Activated CD8-positive, alpha-beta memory T cell treated with anti-CD3 and anti-CD28 coated beads, Interleukin-2, amount 10 ng/mL, durations not matched to agents 7 days and 5 days (primary cell): ENCODE measurements around the gene TAS1R1. TPM values are rescaled to one million over a fixed set of nuclear protein-coding genes. Genes with fewer than 3 reads are reported as not detected.
A peak's percentile ranks its signal among the peaks of the same experiment; 100 is the strongest.

ENCODE experiments used
- ATAC-seq: fragments of 150-1000 bp; cut with Tn5 transposase; one replicate; pipeline ENCODE4 v1.10.0; 2021; ENCODE audit warnings: moderate library complexity
- CTCF ChIA-PET: fragments of 350-600 bp; sonication (Branson Sonifier 250); formaldehyde crosslinking; loops from one replicate; lab custom pipeline; 2021; ENCODE audit warnings: antibody characterized with exemption; lab: Charles Lee
- DNase-seq: peaks from one replicate; pipeline ENCODE4 v3.0.0-alpha.2; 2020
- H3K27ac Mint-ChIP-seq: one replicate; pipeline ENCODE4 v1.8.0; 2021; ENCODE audit warnings: mild to moderate bottlenecking, mixed read lengths
- H3K27me3 Mint-ChIP-seq: one replicate; pipeline ENCODE4 v1.8.0; 2021; ENCODE audit warnings: mixed read lengths
- H3K36me3 Mint-ChIP-seq: one replicate; pipeline ENCODE4 v1.8.0; 2021; ENCODE audit warnings: mild to moderate bottlenecking, mixed read lengths
- H3K4me1 Mint-ChIP-seq: one replicate; pipeline ENCODE4 v1.8.0; 2021; ENCODE audit warnings: mixed read lengths
- H3K4me3 Mint-ChIP-seq: one replicate; pipeline ENCODE4 v1.8.0; 2021; ENCODE audit warnings: mild to moderate bottlenecking, moderate library complexity, mixed read lengths
- H3K9me3 Mint-ChIP-seq: one replicate; pipeline ENCODE4 v1.8.0; 2022; ENCODE audit warnings: low read depth, mixed read lengths
- total RNA-seq, 2 experiments: library from RNA; stranded (reverse); gene quantifications; one replicate each; pipeline ENCODE4 v1.2.3, GENCODE V29; 2021

TAS1R1 gene
- total RNA-seq, 2 experiments from 2014 or later: not detected

GRCh38 chr1:6530504-6531160, 24.5 kb upstream of the TAS1R1 start:
- H3K36me3 Mint-ChIP-seq: peaks cover 41% of the 10 kb centered on the region
- H3K4me1 Mint-ChIP-seq: no peaks in the 10 kb centered on the region
- H3K27me3 Mint-ChIP-seq: no peaks in the 10 kb centered on the region
- no peaks in the 10 kb centered on the region for H3K9me3 Mint-ChIP-seq
- H3K27ac Mint-ChIP-seq: no peak overlapping the region
- ATAC-seq (no peak), DNase-seq (no peak)
- CTCF ChIA-PET: no interaction called here
- H3K4me3 Mint-ChIP-seq: no peak overlapping the region

GRCh38 chr1:6531996-6532395, 23.1 kb upstream of the TAS1R1 start:
- peaks cover 33% of the 10 kb centered on the region for H3K36me3 Mint-ChIP-seq
- H3K4me3 Mint-ChIP-seq: no peak overlapping the region
- DNase-seq (no peak), ATAC-seq (no peak)
- no peaks in the 10 kb centered on the region for H3K27me3 Mint-ChIP-seq
- no peaks in the 10 kb centered on the region for H3K4me1 Mint-ChIP-seq
- CTCF ChIA-PET: no interaction called here
- no peak overlapping the region for H3K27ac Mint-ChIP-seq
- H3K9me3 Mint-ChIP-seq: no peaks in the 10 kb centered on the region

- DNase-seq (no peak), ATAC-seq (no peak)
- H3K4me3 Mint-ChIP-seq: no peak overlapping the region
Observed at GRCh38 chr1:6534248-6534822, 20.8 kb upstream of the TAS1R1 start.

GRCh38 chr1:6535214-6535613, 19.9 kb upstream of the TAS1R1 start:
- ATAC-seq (no peak), DNase-seq (no peak)
- Mint-ChIP-seq H3K9me3 (no peaks in the 10 kb centered on the region), H3K27ac (no peak overlapping the region), H3K4me3 (no peak overlapping the region), H3K36me3 (peaks cover 27% of the 10 kb centered on the region), H3K4me1 (no peaks in the 10 kb centered on the region), H3K27me3 (no peaks in the 10 kb centered on the region)
- CTCF ChIA-PET: interaction anchor here (1.6 to 2.3 kb wide), 2 partner anchors 20 to 45 kb away, joined by 4 to 5 read pairs; partner anchors contain the start of genes NOL9 and TAS1R1

More at GRCh38 chr1:6534248-6534822, 20.8 kb upstream of the TAS1R1 start:
- CTCF ChIA-PET: interaction anchor here (0.7 to 1.6 kb wide), 3 partner anchors 10 to 22 kb away, joined by 3 to 4 read pairs (median 3); partner anchors contain the start of genes NOL9 and TAS1R1
- Mint-ChIP-seq H3K27ac (no peak overlapping the region), H3K4me1 (no peaks in the 10 kb centered on the region), H3K36me3 (peaks cover 24% of the 10 kb centered on the region), H3K9me3 (no peaks in the 10 kb centered on the region), H3K27me3 (no peaks in the 10 kb centered on the region)

- no peak for ATAC-seq
- CTCF ChIA-PET: interaction anchor here (1.8 to 2.3 kb wide), 2 partner anchors 18 to 46 kb away, joined by 5 to 9 read pairs; partner anchors contain the start of genes NOL9 and TAS1R1
- H3K4me1 Mint-ChIP-seq: no peaks in the 10 kb centered on the region
- no peak overlapping the region for H3K27ac Mint-ChIP-seq
- no peaks in the 10 kb centered on the region for H3K9me3 Mint-ChIP-seq
- no peak for DNase-seq
- no peaks in the 10 kb centered on the region for H3K27me3 Mint-ChIP-seq
- H3K4me3 Mint-ChIP-seq: no peak overlapping the region
- peaks cover 22% of the 10 kb centered on the region for H3K36me3 Mint-ChIP-seq
Observed at GRCh38 chr1:6536291-6536690, 18.8 kb upstream of the TAS1R1 start.

- no peak overlapping the region for H3K27ac Mint-ChIP-seq
- no peak overlapping the region for H3K4me3 Mint-ChIP-seq
- H3K4me1 Mint-ChIP-seq: no peaks in the 10 kb centered on the region
- peaks cover 13% of the 10 kb centered on the region for H3K36me3 Mint-ChIP-seq
- ATAC-seq: no peak
- H3K9me3 Mint-ChIP-seq: no peaks in the 10 kb centered on the region
- no peaks in the 10 kb centered on the region for H3K27me3 Mint-ChIP-seq
- CTCF ChIA-PET: interaction anchor here (1.8 kb wide), 1 partner anchor 16 kb away, joined by 8 read pairs; the partner anchor contains the start of genes NOL9 and TAS1R1
- DNase-seq: no peak
Observed at GRCh38 chr1:6538956-6539355, 16.2 kb upstream of the TAS1R1 start.

- Mint-ChIP-seq H3K27me3 (no peaks in the 10 kb centered on the region), H3K27ac (peak overlapping the region; percentile 80), H3K9me3 (no peaks in the 10 kb centered on the region), H3K4me1 (peaks cover 31% of the 10 kb centered on the region), H3K4me3 (no peak overlapping the region), H3K36me3 (peaks cover 50% of the 10 kb centered on the region)
- CTCF ChIA-PET: interaction anchor here (0.9 to 4.8 kb wide), 2 partner anchors 9 to 26 kb away, joined by 4 to 27 read pairs; partner anchors contain the start of genes NOL9 and TAS1R1
- ATAC-seq (peak; percentile 37), DNase-seq (no peak)
Observed at GRCh38 chr1:6544831-6545230, 10.3 kb upstream of the TAS1R1 start.

GRCh38 chr1:6545276-6546112, 9.6 kb upstream of the TAS1R1 start:
- DNase-seq: no peak
- Mint-ChIP-seq H3K36me3 (peaks cover 54% of the 10 kb centered on the region), H3K9me3 (no peaks in the 10 kb centered on the region), H3K4me1 (peaks cover 31% of the 10 kb centered on the region), H3K4me3 (no peak overlapping the region), H3K27me3 (no peaks in the 10 kb centered on the region), H3K27ac (peak overlapping the region; percentile 84)
- ATAC-seq: peak; percentile 66
- CTCF ChIA-PET: interaction anchor here (0.8 to 4.8 kb wide), 3 partner anchors 9 to 26 kb away, joined by 4 to 27 read pairs (median 6); partner anchors contain the start of genes NOL9 and TAS1R1

- DNase-seq (no peak), ATAC-seq (no peak)
- no peaks in the 10 kb centered on the region for H3K9me3 Mint-ChIP-seq
- H3K36me3 Mint-ChIP-seq: peaks cover 50% of the 10 kb centered on the region
- no peaks in the 10 kb centered on the region for H3K27me3 Mint-ChIP-seq
- H3K4me3 Mint-ChIP-seq: no peak overlapping the region
- CTCF ChIA-PET: interaction anchor here (0.7 to 4.8 kb wide), 2 partner anchors 8 to 57 kb away, joined by 3 to 27 read pairs; partner anchors contain the start of genes NOL9 and TAS1R1
- H3K4me1 Mint-ChIP-seq: peaks cover 31% of the 10 kb centered on the region
- H3K27ac Mint-ChIP-seq: peak overlapping the region; percentile 84
Observed at GRCh38 chr1:6546326-6546725, 8.8 kb upstream of the TAS1R1 start.

- Mint-ChIP-seq H3K4me3 (no peak overlapping the region), H3K4me1 (peaks cover 35% of the 10 kb centered on the region), H3K36me3 (peaks cover 48% of the 10 kb centered on the region), H3K27me3 (no peaks in the 10 kb centered on the region), H3K27ac (peak overlapping the region; percentile 84), H3K9me3 (no peaks in the 10 kb centered on the region)
- no peak for ATAC-seq
- DNase-seq: no peak
- CTCF ChIA-PET: interaction anchor here (0.7 to 1.2 kb wide), 2 partner anchors 12 to 58 kb away, joined by 3 read pairs; no protein-coding TSS in a partner anchor
Observed at GRCh38 chr1:6547301-6547700, 7.8 kb upstream of the TAS1R1 start.

GRCh38 chr1:6554031-6554906, 838 bp upstream of the TAS1R1 start, which contains the start of gene NOL9:
TSS of gene NOL9 (minus strand) at chr1:6554513. CDS start at chr1:6554502, 11 bp downstream.
- Mint-ChIP-seq H3K4me1 (peaks cover 19% of the 10 kb centered on the region), H3K27me3 (no peaks in the 10 kb centered on the region), H3K36me3 (peaks cover 11% of the 10 kb centered on the region), H3K4me3 (peak within 1 kb of the TSS; percentile 76), H3K27ac (peak within 1 kb of the TSS; percentile 64), H3K9me3 (no peaks in the 10 kb centered on the region)
- peak; percentile 98 for ATAC-seq
- CTCF ChIA-PET: interaction anchor here (0.7 to 3.0 kb wide), 40 partner anchors 10 to 237 kb away, joined by 3 to 33 read pairs (median 4); partner anchors contain the start of genes DNAJC11, KLHL21, PLEKHG5 and THAP3
- DNase-seq: peak; percentile 97

- no peaks in the 10 kb centered on the region for H3K36me3 Mint-ChIP-seq
- CTCF ChIA-PET: interaction anchor here (1.1 to 1.3 kb wide), 2 partner anchors 34 to 88 kb away, joined by 3 to 4 read pairs; no protein-coding TSS in a partner anchor
- DNase-seq (no peak), ATAC-seq (no peak)
- H3K27ac Mint-ChIP-seq: no peak overlapping the region
- H3K4me3 Mint-ChIP-seq: no peak overlapping the region
- no peaks in the 10 kb centered on the region for H3K9me3 Mint-ChIP-seq
- peaks cover 17% of the 10 kb centered on the region for H3K4me1 Mint-ChIP-seq
- peaks cover 2% of the 10 kb centered on the region for H3K27me3 Mint-ChIP-seq
Observed at GRCh38 chr1:6557597-6557996, 2.5 kb downstream of the TAS1R1 start.
